Smooth muscle cell of the brain vasculature (primary cell): ENCODE measurements around the gene NDUFB10.
"Not testable (repeated sequence)": the region's sequence is repeated elsewhere in the genome, so short reads cannot be mapped to it uniquely, and the experiment has no call there.

Source experiments
- DNase-seq: peaks from one replicate; pipeline ENCODE4 v3.0.0-alpha.2; 2012; ENCODE audit warnings: low read depth, low spot score

NDUFB10 gene

GRCh38 chr16:1946495-1947368 lies 12.6 kb upstream of the NDUFB10 start:
- no peak for DNase-seq

- no peak for DNase-seq
Observed at GRCh38 chr16:1947369-1947670, 12.0 kb upstream of the NDUFB10 start.

- DNase-seq = no peak
Observed at GRCh38 chr16:1949507-1949906, 9.8 kb upstream of the NDUFB10 start.

GRCh38 chr16:1950047-1950446 lies 9.3 kb upstream of the NDUFB10 start:
- DNase-seq = no peak

- no peak for DNase-seq
Observed at GRCh38 chr16:1950559-1950958, 8.8 kb upstream of the NDUFB10 start.

GRCh38 chr16:1953734-1954133 lies 5.6 kb upstream of the NDUFB10 start:
- DNase-seq = no peak

- not testable (repeated sequence) for DNase-seq
Observed at GRCh38 chr16:1957434-1958142, 1.8 kb upstream of the NDUFB10 start.

- DNase-seq = not testable (repeated sequence)
Observed at GRCh38 chr16:1958143-1958491, 1.2 kb upstream of the NDUFB10 start.

- DNase-seq = no peak
Observed at GRCh38 chr16:1958715-1959268, 546 bp upstream of the NDUFB10 start.

GRCh38 chr16:1960665-1961630 lies 1.6 kb downstream of the NDUFB10 start:
- DNase-seq = no peak

GRCh38 chr16:1961651-1962067 lies 2.3 kb downstream of the NDUFB10 start:
- DNase-seq = no peak

GRCh38 chr16:1962161-1963153 lies 3.1 kb downstream of the NDUFB10 start:
- not testable (repeated sequence) for DNase-seq

- no peak for DNase-seq
Observed at GRCh38 chr16:1963806-1964505, 4.6 kb downstream of the NDUFB10 start.

GRCh38 chr16:1964506-1965395 lies 5.4 kb downstream of the NDUFB10 start, which contains the start of gene RPS2:
RPS2 (minus strand) TSS chr16:1964826; CDS start chr16:1964625, 201 bp downstream.
- peak; percentile 97 for DNase-seq

GRCh38 chr16:1965396-1966001 lies 6.2 kb downstream of the NDUFB10 start:
- DNase-seq = no peak

GRCh38 chr16:1966460-1966859 lies 7.1 kb downstream of the NDUFB10 start, which contains the start of gene RNF151:
RNF151 (plus strand) TSS chr16:1966856; CDS start chr16:1966882, 26 bp downstream.
- no peak for DNase-seq

GRCh38 chr16:1968146-1968953 lies 9.0 kb downstream of the NDUFB10 start:
- DNase-seq = no peak
